Body of pancreas (tissue), 4 donors: ENCODE data around the gene LGR6. TPM values are rescaled to one million over a fixed set of nuclear protein-coding genes. Genes with fewer than 3 reads are reported as not detected.

Experiments
- ATAC-seq: fragments of 150-250 bp; one replicate; pipeline ENCODE4 v1.9.1; 2016
- DNase-seq, 4 donors: peaks; one replicate each; pipeline ENCODE4 v3.0.0-alpha.2; 2019
- H3K27ac ChIP-seq, 4 donors: fragments of 200-600 bp; sonication (generic); 1 replicate in 3 of 4; 2 replicates in 1 of 4; pipeline versions ENCODE4 v1.5.1 to v1.6.1; 2016 to 2019; ENCODE audit warnings: mild to moderate bottlenecking in 1 of 4, mixed read lengths in 1 of 4, moderate library complexity in 1 of 4
- H3K27me3 ChIP-seq, 2 donors: fragments of 200-600 bp; sonication (generic); one replicate each; pipeline ENCODE4 v1.6.0; 2016; ENCODE audit warnings: mild to moderate bottlenecking in 1 of 2
- H3K36me3 ChIP-seq, 2 donors: fragments of 200-600 bp; sonication (generic); replicated peaks in 1 of 2; 2 replicates each; pipeline ENCODE4 v1.5.1; 2016; ENCODE audit warnings: low read depth in 2 of 2; ENCODE audit not compliant: insufficient read depth in 1 of 2
- H3K4me1 ChIP-seq: fragments of 200-600 bp; sonication (generic); one replicate; pipeline ENCODE4 v1.6.0; 2016
- H3K4me3 ChIP-seq, 2 donors: fragments of 200-600 bp; sonication (generic); 1 replicate in 1 of 2; 2 replicates in 1 of 2; pipeline ENCODE4 v1.5.1; 2016 to 2019
- H3K9me3 ChIP-seq, 3 donors: fragments of 200-600 bp; sonication (generic); 1 replicate in 2 of 3; 2 replicates in 1 of 3; pipeline ENCODE4 v1.5.1; 2016
- POLR2A ChIP-seq, 3 donors: fragments of 450-650 bp; IDR thresholded peaks; one replicate each; pipeline ENCODE4 v1.6.1; 2016; ENCODE audit warnings: antibody characterized with exemption in 3 of 3, mild to moderate bottlenecking in 2 of 3
- WGBS, 2 donors: methylation state at CpG; one replicate each; pipeline ENCODE4 v1.1.5; 2017; 5-methylcytosine and 5-hydroxymethylcytosine counted together
- intact Hi-C: fragments of 100-400 bp; cut with DNase I; formaldehyde crosslinking; loops from one replicate; pipeline ENCODE4 v1.15.1; 2023
- total RNA-seq, 2 donors: library from RNA; depleted of rRNA; stranded (reverse); fragments of >200 nt; gene quantifications; one replicate each; pipeline ENCODE4 v1.1.0, GENCODE V29; 2016
- TF ChIP-seq, protein P1 (sequence below), 7 experiments: fragments of 450-650 bp in 4 of 7; fragments of 200-600 bp in 3 of 7; sonication (generic) in 3 of 7; IDR thresholded peaks; one replicate each; pipeline ENCODE4 v1.5.1; 2016 to 2019; ENCODE audit warnings: antibody characterized with exemption in 7 of 7

LGR6 gene
- total RNA-seq, 2 donors from 2014 or later, result 0.52 TPM; not detected in 1

DNA sequence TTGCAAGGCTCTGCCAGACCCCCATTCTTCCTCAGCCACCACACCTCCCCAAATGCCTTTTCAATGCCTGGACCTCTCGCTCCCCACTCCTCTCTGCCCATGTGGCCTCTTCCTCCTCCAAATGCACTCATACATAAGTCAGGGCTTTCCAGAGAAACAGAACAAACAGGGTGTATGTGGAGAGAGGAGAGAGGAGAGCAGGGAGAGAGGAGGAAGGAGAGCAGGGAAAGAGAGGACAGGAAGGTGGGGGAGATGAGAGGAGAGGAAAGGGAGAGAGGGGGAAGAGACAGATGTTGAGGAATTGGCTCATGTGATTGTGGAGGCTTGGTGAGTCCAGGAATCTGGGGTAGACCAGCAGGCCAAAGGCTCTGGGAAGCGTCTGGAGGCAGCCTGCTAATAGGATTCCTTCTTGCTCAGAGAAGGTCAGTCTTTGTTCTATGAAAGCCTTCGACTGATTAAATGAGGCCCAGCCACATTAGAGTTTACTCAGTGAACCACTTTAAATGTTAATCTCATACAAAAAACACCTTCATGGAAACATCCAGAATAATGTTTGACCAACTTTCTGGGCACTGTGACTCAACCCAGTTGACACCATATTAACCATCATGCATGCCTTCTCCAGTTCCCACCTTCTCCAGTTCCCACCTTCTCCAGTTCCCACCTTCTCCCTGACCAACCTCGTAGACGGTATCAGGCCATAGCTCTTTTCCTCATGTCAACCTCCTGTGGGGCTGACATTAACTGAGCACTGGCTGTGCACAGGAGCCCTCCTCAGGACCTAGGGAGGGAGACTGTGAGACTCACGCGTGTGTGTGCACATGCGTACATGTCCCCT is 11.3 kb upstream of the LGR6 start:
- intact Hi-C loops, result no loop called here
- TF ChIP-seq, protein P1, sequence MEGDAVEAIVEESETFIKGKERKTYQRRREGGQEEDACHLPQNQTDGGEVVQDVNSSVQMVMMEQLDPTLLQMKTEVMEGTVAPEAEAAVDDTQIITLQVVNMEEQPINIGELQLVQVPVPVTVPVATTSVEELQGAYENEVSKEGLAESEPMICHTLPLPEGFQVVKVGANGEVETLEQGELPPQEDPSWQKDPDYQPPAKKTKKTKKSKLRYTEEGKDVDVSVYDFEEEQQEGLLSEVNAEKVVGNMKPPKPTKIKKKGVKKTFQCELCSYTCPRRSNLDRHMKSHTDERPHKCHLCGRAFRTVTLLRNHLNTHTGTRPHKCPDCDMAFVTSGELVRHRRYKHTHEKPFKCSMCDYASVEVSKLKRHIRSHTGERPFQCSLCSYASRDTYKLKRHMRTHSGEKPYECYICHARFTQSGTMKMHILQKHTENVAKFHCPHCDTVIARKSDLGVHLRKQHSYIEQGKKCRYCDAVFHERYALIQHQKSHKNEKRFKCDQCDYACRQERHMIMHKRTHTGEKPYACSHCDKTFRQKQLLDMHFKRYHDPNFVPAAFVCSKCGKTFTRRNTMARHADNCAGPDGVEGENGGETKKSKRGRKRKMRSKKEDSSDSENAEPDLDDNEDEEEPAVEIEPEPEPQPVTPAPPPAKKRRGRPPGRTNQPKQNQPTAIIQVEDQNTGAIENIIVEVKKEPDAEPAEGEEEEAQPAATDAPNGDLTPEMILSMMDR (IDR thresholded peaks at IDR 0.05), result no peak
- TF ChIP-seq POLR2A (IDR thresholded peaks at IDR 0.05), result no peak
- H3K4me1 ChIP-seq, result no peaks in the 10 kb centered on the region
- H3K27ac ChIP-seq, result no peak overlapping the region
- ATAC-seq (no peak), DNase-seq (no peak)
- H3K4me3 ChIP-seq, result no peak overlapping the region
- WGBS, 2 donors, result 76 to 86% methylated on average over 7 to 8 of the region's 8 CpGs
- H3K27me3 ChIP-seq, result no peaks in the 10 kb centered on the region
- H3K36me3 ChIP-seq, result no peaks in the 10 kb centered on the region
- no peaks in the 10 kb centered on the region for H3K9me3 ChIP-seq

DNA sequence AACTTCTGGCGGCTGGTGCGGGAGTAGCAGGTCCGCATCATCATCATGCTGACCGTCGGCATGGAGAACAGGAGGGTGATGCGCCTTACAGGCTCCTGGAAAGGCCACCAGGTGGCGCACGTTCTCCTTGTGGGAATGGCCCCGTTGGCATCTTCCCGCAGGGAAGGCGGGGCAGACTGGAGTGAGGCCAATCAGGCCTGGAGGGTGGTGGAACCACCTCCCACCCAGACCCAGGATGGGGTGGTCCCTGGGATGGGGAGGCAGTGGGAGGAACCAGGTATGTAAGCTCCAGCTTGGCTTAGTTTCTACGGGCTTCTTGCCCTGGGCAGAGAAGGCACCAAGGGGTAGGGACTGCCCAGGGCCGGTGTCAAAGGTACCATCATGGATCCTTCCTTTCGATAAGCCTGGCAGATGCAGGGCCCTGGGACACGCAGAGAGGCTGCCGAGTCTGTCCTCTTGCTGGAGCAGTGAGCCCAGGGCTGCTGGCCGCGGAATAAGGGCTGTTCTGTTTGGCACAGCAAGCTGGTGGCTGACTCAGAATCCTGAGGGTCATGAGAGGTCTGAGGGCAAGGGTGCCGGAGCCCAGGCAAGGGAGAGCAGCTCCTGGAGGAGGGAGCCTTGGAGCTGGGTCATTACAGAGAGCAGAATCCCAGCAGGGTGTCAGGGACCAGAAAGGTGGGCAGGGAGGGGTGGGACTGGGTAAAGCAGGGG is 8.7 kb upstream of the LGR6 start:
- WGBS, 2 donors, result 11 to 15% methylated on average over 12 to 19 of the region's 19 CpGs
- no peaks in the 10 kb centered on the region for H3K27me3 ChIP-seq
- DNase-seq (peak; percentile 78 to 87 (median 82)), ATAC-seq (peak; percentile 76)
- H3K9me3 ChIP-seq, result no peaks in the 10 kb centered on the region
- intact Hi-C loops, result loop anchor here (5.0 kb wide), 1 partner anchor 132 kb away; no protein-coding TSS in a partner anchor
- H3K27ac ChIP-seq, result no peak overlapping the region
- no peak overlapping the region for H3K4me3 ChIP-seq
- TF ChIP-seq POLR2A (IDR thresholded peaks at IDR 0.05), result no peak
- TF ChIP-seq, protein P1 (IDR thresholded peaks at IDR 0.05), result peak; percentile 58 to 85 (median 67)
- H3K36me3 ChIP-seq, result no peaks in the 10 kb centered on the region
- no peaks in the 10 kb centered on the region for H3K4me1 ChIP-seq

DNA sequence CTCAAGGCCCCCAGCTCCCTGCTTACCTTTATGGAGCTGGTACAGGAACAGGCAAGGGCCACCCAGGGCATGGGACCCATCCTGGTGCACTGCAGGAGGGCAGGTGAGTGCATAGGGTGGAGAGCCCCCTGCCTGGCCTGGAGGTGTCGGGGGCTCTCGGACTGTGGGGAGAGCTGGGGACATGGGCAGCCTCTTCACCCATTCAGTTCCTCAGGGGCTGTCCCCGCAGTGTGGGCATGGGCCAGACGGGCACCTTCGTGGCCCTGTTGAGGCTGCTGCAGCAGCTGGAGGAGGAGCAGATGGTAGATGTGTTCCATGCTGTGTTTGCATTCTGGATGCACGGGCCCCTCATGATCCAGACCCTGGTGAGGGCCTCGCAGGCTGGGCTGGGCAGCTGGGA is 7.3 kb upstream of the LGR6 start:
- Histone ChIP-seq H3K27ac (no peak overlapping the region), H3K4me1 (no peaks in the 10 kb centered on the region), H3K36me3 (no peaks in the 10 kb centered on the region), H3K9me3 (no peaks in the 10 kb centered on the region), H3K4me3 (no peak overlapping the region), H3K27me3 (no peaks in the 10 kb centered on the region)
- no peak for ATAC-seq
- intact Hi-C loops, result loop anchor here (5.0 kb wide), 1 partner anchor 131 kb away; no protein-coding TSS in a partner anchor
- no peak for DNase-seq
- TF ChIP-seq, protein P1 (IDR thresholded peaks at IDR 0.05), result no peak
- TF ChIP-seq POLR2A (IDR thresholded peaks at IDR 0.05), result no peak
- 50 to 74% methylated on average over 2 to 7 of the region's 7 CpGs for WGBS, 2 donors

DNA sequence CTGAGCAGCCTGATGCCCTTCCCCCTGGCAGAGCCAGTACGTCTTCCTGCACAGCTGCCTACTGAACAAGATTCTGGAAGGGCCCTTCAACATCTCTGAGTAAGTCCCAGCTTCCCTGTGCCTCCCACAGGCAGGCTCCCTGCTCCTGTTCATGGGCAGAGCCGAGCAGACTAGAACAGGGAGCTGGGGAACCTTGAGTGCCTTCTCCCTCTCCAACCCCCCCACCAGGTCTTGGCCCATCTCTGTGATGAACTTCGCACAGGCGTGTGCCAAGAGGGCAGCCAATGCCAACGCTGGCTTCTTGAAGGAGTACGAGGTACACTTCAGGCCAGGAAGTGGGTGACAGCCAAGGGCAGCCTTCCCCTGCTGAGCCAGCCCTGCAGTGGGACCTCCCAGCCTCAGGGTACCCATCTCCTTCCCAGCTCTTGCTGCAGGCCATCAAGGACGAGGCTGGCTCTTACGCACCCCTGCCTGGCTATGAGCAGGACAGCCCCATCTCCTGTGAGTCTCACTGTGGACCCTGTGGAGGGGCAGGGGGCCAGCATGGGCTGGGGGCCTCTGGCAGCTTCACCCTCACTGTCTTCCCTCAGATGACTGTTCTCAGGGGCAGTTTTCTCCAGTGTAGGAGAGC is 6.4 kb upstream of the LGR6 start:
- Histone ChIP-seq H3K4me3 (no peak overlapping the region), H3K9me3 (no peaks in the 10 kb centered on the region), H3K27me3 (no peaks in the 10 kb centered on the region), H3K27ac (no peak overlapping the region), H3K36me3 (no peaks in the 10 kb centered on the region), H3K4me1 (no peaks in the 10 kb centered on the region)
- WGBS, 2 donors, result 53 to 58% methylated on average over 6 to 8 of the region's 8 CpGs
- TF ChIP-seq POLR2A (IDR thresholded peaks at IDR 0.05), result no peak
- TF ChIP-seq, protein P1 (IDR thresholded peaks at IDR 0.05), result no peak
- intact Hi-C loops, result loop anchor here (5.0 kb wide), 1 partner anchor 130 kb away; no protein-coding TSS in a partner anchor
- DNase-seq (no peak), ATAC-seq (no peak)
